Smooth muscle cell (in vitro differentiated cells): ENCODE measurements around the gene NECTIN1. TPM values are rescaled to one million over a fixed set of nuclear protein-coding genes. Genes with fewer than 3 reads are reported as not detected.

Source experiments
- DNase-seq: peaks from one replicate; lab custom pipeline; 2025; ENCODE audit not compliant: unreplicated experiment; lab: John Stamatoyannopoulos, UW
- H2AFZ ChIP-seq: fragments of 200-600 bp; sonication (generic); 2 replicates; pipeline ENCODE4 v1.6.0; 2016; ENCODE audit warnings: antibody characterized with exemption, low read depth, mild to moderate bottlenecking
- H3F3A ChIP-seq: fragments of 200-600 bp; sonication (generic); 2 replicates; pipeline ENCODE4 v1.6.0; 2017; ENCODE audit warnings: antibody characterized with exemption, low read depth
- H3K27ac ChIP-seq: fragments of 200-600 bp; sonication (generic); 2 replicates; pipeline ENCODE4 v1.5.1; 2016; ENCODE audit warnings: low read depth, mild to moderate bottlenecking
- H3K27me3 ChIP-seq: fragments of 200-600 bp; sonication (generic); 2 replicates; pipeline ENCODE4 v1.6.1; 2016; ENCODE audit warnings: low read depth, mild to moderate bottlenecking
- H3K36me3 ChIP-seq: fragments of 200-600 bp; sonication (generic); 2 replicates; pipeline ENCODE4 v1.5.1; 2016; ENCODE audit warnings: low read depth
- H3K4me1 ChIP-seq: fragments of 200-600 bp; sonication (generic); 2 replicates; pipeline ENCODE4 v1.5.1; 2016; ENCODE audit warnings: low read depth
- H3K4me2 ChIP-seq: fragments of 200-600 bp; sonication (generic); 2 replicates; pipeline ENCODE4 v1.6.0; 2016; ENCODE audit warnings: mild to moderate bottlenecking
- H3K4me3 ChIP-seq: fragments of 200-600 bp; sonication (generic); 2 replicates; pipeline ENCODE4 v1.5.1; 2016; ENCODE audit warnings: mild to moderate bottlenecking
- H3K79me2 ChIP-seq: fragments of 200-600 bp; sonication (generic); 2 replicates; pipeline ENCODE4 v1.6.0; 2016; ENCODE audit warnings: low read depth, mild to moderate bottlenecking
- H3K9ac ChIP-seq: fragments of 200-600 bp; sonication (generic); 2 replicates; pipeline ENCODE4 v1.6.0; 2016; ENCODE audit warnings: low read depth
- H3K9me3 ChIP-seq: fragments of 200-600 bp; sonication (generic); replicated peaks from 2 replicates; pipeline ENCODE4 v1.5.1; 2016; ENCODE audit warnings: low read depth
- H4K20me1 ChIP-seq: fragments of 200-600 bp; sonication (generic); 2 replicates; pipeline ENCODE4 v1.6.0; 2016; ENCODE audit warnings: low read depth
- WGBS: methylation state at CpG from one replicate; pipeline ENCODE4 v1.1.7; 2016; ENCODE audit warnings: low lambda C conversion rate; 5-methylcytosine and 5-hydroxymethylcytosine counted together
- polyA plus RNA-seq: library from polyadenylated mRNA; unstranded; fragments of >200 nt; fragmentation: Nextera tagmentation; extraction: Ambion mirVana; gene quantifications from 2 replicates; pipeline ENCODE4 v1.2.1, GENCODE V29; 2016
- total RNA-seq: library from RNA; depleted of rRNA; stranded (reverse); fragments of >200 nt; gene quantifications from 2 replicates; pipeline ENCODE4 v1.2.3, GENCODE V29; 2014
- TF ChIP-seq, protein P1 (sequence below): fragments of 200-600 bp; sonication (generic); IDR thresholded peaks from 2 replicates; pipeline ENCODE4 v1.5.1; 2017; ENCODE audit warnings: borderline replicate concordance, mild to moderate bottlenecking, antibody characterized with exemption; ENCODE audit not compliant: insufficient read depth, poor library complexity, severe bottlenecking

Gene NECTIN1
- total and polyA plus RNA-seq, 2 experiments from 2014 or later, result 4.9 to 10.1 TPM

DNA sequence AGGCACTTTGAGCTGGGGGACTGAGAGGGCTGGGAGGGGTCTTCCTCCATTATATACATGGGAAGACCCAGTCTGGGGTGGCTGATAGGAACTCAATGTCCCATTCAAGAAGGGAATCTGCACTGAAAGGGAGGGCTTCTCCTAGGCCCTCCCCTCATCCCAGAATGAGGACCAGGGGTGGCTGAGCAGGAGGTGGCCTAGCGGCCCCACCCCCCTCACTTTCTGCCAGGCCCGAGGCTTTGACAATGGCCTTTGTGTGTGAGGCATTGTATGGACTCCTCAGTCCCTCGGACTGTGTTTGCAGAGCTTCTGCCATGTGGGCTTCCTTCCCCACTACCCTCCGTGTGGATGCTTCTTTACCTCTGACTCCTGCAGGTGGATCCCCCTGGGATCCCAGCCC lies 65.7 kb downstream of the NECTIN1 start:
- TF ChIP-seq, protein P1, sequence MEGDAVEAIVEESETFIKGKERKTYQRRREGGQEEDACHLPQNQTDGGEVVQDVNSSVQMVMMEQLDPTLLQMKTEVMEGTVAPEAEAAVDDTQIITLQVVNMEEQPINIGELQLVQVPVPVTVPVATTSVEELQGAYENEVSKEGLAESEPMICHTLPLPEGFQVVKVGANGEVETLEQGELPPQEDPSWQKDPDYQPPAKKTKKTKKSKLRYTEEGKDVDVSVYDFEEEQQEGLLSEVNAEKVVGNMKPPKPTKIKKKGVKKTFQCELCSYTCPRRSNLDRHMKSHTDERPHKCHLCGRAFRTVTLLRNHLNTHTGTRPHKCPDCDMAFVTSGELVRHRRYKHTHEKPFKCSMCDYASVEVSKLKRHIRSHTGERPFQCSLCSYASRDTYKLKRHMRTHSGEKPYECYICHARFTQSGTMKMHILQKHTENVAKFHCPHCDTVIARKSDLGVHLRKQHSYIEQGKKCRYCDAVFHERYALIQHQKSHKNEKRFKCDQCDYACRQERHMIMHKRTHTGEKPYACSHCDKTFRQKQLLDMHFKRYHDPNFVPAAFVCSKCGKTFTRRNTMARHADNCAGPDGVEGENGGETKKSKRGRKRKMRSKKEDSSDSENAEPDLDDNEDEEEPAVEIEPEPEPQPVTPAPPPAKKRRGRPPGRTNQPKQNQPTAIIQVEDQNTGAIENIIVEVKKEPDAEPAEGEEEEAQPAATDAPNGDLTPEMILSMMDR, result no peak
- Histone ChIP-seq H3K9me3 (no peaks in the 10 kb centered on the region), H3K79me2 (no peaks in the 10 kb centered on the region), H3K4me3 (no peak overlapping the region), H3K9ac (no peak overlapping the region), H3K36me3 (no peaks in the 10 kb centered on the region), H3K4me1 (no peaks in the 10 kb centered on the region), H3K27me3 (no peaks in the 10 kb centered on the region), H3K4me2 (no peak overlapping the region), H3F3A (no peaks in the 10 kb centered on the region), H2AFZ (no peak overlapping the region), H3K27ac (no peak overlapping the region), H4K20me1 (no peaks in the 10 kb centered on the region)
- WGBS, result 86% methylated on average over 4 of the region's 4 CpGs
- DNase-seq, result no peak

DNA sequence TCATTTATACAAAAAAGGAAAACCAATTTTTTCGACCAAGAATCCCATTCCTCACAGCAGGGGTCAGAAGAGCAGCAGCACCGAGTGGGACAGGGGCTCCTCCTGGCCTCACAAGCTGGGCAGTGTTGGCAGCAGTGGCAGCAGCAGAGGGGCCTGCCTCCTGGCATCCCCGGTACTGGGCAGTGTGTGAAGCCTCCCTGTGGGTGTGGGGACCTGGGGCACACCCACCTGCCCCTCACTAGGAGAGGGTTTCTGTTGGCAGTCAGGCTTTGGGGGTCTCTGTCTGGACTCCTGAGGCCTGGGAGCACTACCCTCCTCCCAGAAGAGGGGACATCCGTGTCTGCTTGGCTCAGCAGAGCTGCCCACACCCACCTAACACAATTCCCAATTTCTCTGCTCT lies 67.8 kb downstream of the NECTIN1 start:
- Histone ChIP-seq H3K9ac (no peak overlapping the region), H3K79me2 (no peaks in the 10 kb centered on the region), H3K4me1 (no peaks in the 10 kb centered on the region), H3K4me3 (no peak overlapping the region), H4K20me1 (no peaks in the 10 kb centered on the region), H2AFZ (no peak overlapping the region), H3K36me3 (no peaks in the 10 kb centered on the region), H3K4me2 (no peak overlapping the region), H3K9me3 (no peaks in the 10 kb centered on the region), H3K27me3 (no peaks in the 10 kb centered on the region), H3F3A (no peaks in the 10 kb centered on the region), H3K27ac (no peak overlapping the region)
- 92% methylated on average over 4 of the region's 4 CpGs for WGBS
- no peak for DNase-seq
- TF ChIP-seq, protein P1, result no peak

DNA sequence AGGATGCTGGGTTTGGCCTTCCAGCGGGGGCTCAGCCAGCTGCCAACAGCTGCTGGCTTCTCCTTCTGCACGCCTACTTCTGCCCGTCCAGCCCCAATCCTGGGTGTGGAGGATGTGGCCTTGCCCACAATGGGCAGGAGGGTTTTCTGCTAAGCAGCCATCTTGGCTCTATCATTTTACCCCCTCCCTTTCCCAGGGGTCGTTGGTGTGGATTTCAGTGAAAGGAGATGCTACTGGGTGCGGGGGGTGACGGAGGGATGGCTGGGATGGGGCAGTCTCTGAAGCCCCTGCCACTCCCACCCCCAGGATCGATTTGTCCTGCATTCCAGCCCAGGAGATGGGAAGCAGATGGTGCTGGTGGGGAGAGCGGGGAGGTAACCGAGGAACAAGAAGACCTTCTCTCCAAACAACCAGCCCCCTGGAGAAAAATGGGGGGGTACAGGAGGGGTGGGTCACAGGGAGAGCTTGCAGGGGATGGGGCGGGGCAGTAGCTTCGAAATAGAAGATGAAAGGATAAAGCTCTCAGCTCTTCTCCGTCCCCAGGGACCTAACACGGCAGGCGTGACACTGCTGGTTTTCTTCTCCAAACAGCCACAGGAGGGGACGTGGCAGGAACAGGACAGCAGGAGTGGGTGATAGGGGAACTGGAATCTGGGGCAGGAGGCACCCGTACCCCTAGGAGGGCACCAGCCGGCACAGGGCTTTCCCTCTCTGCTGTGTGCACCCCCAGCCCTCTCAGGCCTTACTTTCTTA lies 68.9 kb downstream of the NECTIN1 start:
- 85% methylated on average over 15 of the region's 17 CpGs for WGBS
- no peak overlapping the region for H3K4me2 ChIP-seq

More for the DNA sequence above, 68.9 kb downstream of the NECTIN1 start:
- TF ChIP-seq, protein P1, result no peak
- DNase-seq, result no peak
- H4K20me1 ChIP-seq, result no peaks in the 10 kb centered on the region
- no peak overlapping the region for H3K4me3 ChIP-seq
- no peaks in the 10 kb centered on the region for H3F3A ChIP-seq
- H2AFZ ChIP-seq, result no peak overlapping the region
- no peaks in the 10 kb centered on the region for H3K9me3 ChIP-seq
- no peak overlapping the region for H3K9ac ChIP-seq
- H3K27ac ChIP-seq, result no peak overlapping the region
- H3K79me2 ChIP-seq, result no peaks in the 10 kb centered on the region
- H3K27me3 ChIP-seq, result no peaks in the 10 kb centered on the region
- no peaks in the 10 kb centered on the region for H3K4me1 ChIP-seq
- H3K36me3 ChIP-seq, result no peaks in the 10 kb centered on the region
